HepG2 (cell line): ENCODE results near the gene IPP. TPM values are rescaled to one million over a fixed set of nuclear protein-coding genes. Genes with fewer than 3 reads are reported as not detected.

Experiments used
- ARNTL ChIP-seq: sonication (generic); formaldehyde crosslinking; IDR thresholded peaks from 2 replicates; pipeline ENCODE4 v1.4.0; 2020; ENCODE audit warnings: mild to moderate bottlenecking, missing genetic modification reagents
- ELF1 ChIP-seq: sonication (generic); formaldehyde crosslinking; IDR thresholded peaks from 2 replicates; pipeline ENCODE4 v1.4.0; 2020; ENCODE audit warnings: missing genetic modification reagents
- ETV5 ChIP-seq: IDR thresholded peaks from 2 replicates; pipeline ENCODE4 v1.6.1; 2018; ENCODE audit warnings: missing biosample characterization, missing genetic modification reagents, inconsistent platforms, borderline replicate concordance
- EZH2 ChIP-seq: conservative IDR thresholded peaks from 2 replicates; pipeline ENCODE4 v1.6.1; 2012; ENCODE audit warnings: mild to moderate bottlenecking, low read depth, low read length, moderate library complexity
- FOXK2 ChIP-seq: fragments of 450-650 bp; IDR thresholded peaks from 2 replicates; pipeline ENCODE4 v1.6.1; 2016
- HOXA3 ChIP-seq: sonication (generic); formaldehyde crosslinking; IDR thresholded peaks from 2 replicates; pipeline ENCODE4 v1.5.0; 2020; ENCODE audit warnings: missing genetic modification reagents
- MBD4 ChIP-seq: IDR thresholded peaks from 2 replicates; pipeline ENCODE4 v1.6.1; 2012; ENCODE audit warnings: low read length, inconsistent platforms, borderline replicate concordance
- MTF2 ChIP-seq: sonication (generic); formaldehyde crosslinking; IDR thresholded peaks from 2 replicates; pipeline ENCODE4 v1.5.0; 2020; ENCODE audit warnings: missing genetic modification reagents, borderline replicate concordance
- REPIN1 ChIP-seq: sonication (generic); formaldehyde crosslinking; IDR thresholded peaks from 2 replicates; pipeline ENCODE4 v1.8.0; 2022; ENCODE audit warnings: missing genetic modification reagents, low read depth, mild to moderate bottlenecking, borderline replicate concordance
- RNF2 ChIP-seq: fragments of 450-650 bp; conservative IDR thresholded peaks from 2 replicates; pipeline ENCODE4 v1.6.1; 2016; ENCODE audit warnings: low read depth
- SRF ChIP-seq: IDR thresholded peaks from 2 replicates; pipeline ENCODE4 v1.6.1; 2011; ENCODE audit warnings: mild to moderate bottlenecking, low read depth, low read length, moderate library complexity
- SRSF1 ChIP-seq: fragments of 200-400 bp; formaldehyde crosslinking; optimal IDR thresholded peaks from 2 replicates; pipeline ENCODE3; 2017; ENCODE audit warnings: mild to moderate bottlenecking, low read depth, low read length, moderate library complexity
- SRY ChIP-seq: sonication (generic); formaldehyde crosslinking; IDR thresholded peaks from 2 replicates; pipeline ENCODE4 v1.8.0; 2022; ENCODE audit warnings: mild to moderate bottlenecking, missing genetic modification reagents
- ZNF331 ChIP-seq: sonication (generic); formaldehyde crosslinking; IDR thresholded peaks from 2 replicates; pipeline ENCODE4 v1.4.0; 2020; ENCODE audit warnings: missing genetic modification reagents
- ZNF468 ChIP-seq: sonication (generic); formaldehyde crosslinking; IDR thresholded peaks from 2 replicates; pipeline ENCODE4 v1.8.0; 2022; ENCODE audit warnings: mild to moderate bottlenecking, moderate library complexity, missing genetic modification reagents
- polyA plus RNA-seq, 8 experiments: library from polyadenylated mRNA; depleted of rRNA in 3 of 8; stranded (reverse) in 7 of 8; unstranded in 1 of 8; fragments of >200 nt; fragmentation: Illumina TruSeq in 4 of 8; extraction: Trizol in 4 of 8; gene quantifications; 2 replicates each; pipeline versions ENCODE4 v1.2.1 to v1.2.3, GENCODE V29; 2011 to 2016; ENCODE audit warnings: low read depth in 4 of 8, missing spikeins in 1 of 8, mixed read lengths in 1 of 8; ENCODE audit not compliant: insufficient read depth in 1 of 8
- total RNA-seq, 5 experiments: library from RNA; depleted of rRNA; stranded (reverse); fragments of >200 nt; fragmentation: Illumina TruSeq; extraction: Trizol; gene quantifications; 2 replicates each; pipeline ENCODE4 v1.2.3, GENCODE V29; 2016; ENCODE audit warnings: low read depth in 1 of 5
- TF ChIP-seq, protein P1 (sequence below): sonication (generic); formaldehyde crosslinking; IDR thresholded peaks from 2 replicates; pipeline ENCODE4 v1.4.0; 2020; ENCODE audit warnings: missing genetic modification reagents
- TF ChIP-seq, protein P2 (sequence below): sonication (generic); formaldehyde crosslinking; IDR thresholded peaks from 2 replicates; pipeline ENCODE4 v1.8.1; 2023; ENCODE audit warnings: mild to moderate bottlenecking, moderate library complexity, missing genetic modification reagents
- TF ChIP-seq, protein P3 (sequence below), 2 experiments: sonication (generic) in 1 of 2; formaldehyde crosslinking in 1 of 2; IDR thresholded peaks; 2 replicates each; pipeline versions ENCODE4 v1.4.0 to v1.6.1; 2016 to 2020; ENCODE audit warnings: borderline replicate concordance in 1 of 2, low read depth in 1 of 2, mild to moderate bottlenecking in 1 of 2, missing genetic modification reagents in 1 of 2

The IPP gene
- total and polyA plus RNA-seq, 2 of the 13 experiments (the other 11 are each of a cell fraction or from before 2014, with no cell fraction given), result 3.0 to 9.7 TPM

DNA sequence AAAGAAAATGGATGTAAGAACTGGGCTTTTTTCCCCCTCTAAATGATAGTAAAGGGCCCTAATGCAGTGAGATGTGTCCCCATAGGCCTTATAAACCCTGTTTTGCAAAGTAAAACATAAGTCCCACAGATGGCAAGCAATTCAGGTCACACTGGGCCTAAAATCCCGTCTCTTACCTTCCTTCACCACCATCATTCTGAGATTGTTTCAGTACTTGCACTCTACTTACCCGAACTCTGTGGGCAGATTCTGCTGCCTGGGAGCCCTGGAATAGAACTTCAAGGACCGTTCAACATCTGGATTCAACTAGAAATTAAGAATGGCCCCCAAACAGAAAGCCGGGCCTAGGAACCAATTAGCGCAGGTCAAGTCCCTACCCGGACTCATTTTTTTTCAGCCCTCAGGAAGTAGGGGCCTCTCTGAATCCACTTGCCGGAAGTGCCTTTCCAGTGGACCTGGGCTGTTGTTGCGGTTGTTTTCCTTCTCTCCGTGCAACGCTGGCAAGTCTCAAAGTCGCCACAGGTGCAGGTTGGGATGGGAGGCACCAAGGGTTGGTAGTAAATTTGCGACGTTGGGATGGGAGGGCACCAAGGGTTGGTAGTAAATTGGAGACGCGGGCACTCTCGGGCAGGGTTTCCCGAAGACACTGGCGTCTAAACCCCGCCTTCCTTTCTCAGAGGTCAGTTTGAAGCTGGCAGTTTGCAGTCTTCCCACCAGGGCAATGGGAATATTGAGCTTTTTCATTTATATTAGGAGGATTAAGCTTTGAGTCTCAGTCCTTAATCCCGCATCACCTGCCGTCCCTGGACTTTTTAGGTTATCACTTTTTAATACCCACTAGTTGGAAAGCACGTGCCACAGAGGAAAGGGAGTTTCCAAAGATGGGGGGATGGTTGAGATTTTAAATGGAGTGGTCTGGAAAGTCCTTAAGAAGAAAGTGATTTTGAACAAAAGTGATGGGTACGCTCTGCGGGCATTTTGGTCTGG lies 62.4 kb downstream of the IPP start, which contains the start of gene TMEM69 (continued):
- TF ChIP-seq, protein P1, sequence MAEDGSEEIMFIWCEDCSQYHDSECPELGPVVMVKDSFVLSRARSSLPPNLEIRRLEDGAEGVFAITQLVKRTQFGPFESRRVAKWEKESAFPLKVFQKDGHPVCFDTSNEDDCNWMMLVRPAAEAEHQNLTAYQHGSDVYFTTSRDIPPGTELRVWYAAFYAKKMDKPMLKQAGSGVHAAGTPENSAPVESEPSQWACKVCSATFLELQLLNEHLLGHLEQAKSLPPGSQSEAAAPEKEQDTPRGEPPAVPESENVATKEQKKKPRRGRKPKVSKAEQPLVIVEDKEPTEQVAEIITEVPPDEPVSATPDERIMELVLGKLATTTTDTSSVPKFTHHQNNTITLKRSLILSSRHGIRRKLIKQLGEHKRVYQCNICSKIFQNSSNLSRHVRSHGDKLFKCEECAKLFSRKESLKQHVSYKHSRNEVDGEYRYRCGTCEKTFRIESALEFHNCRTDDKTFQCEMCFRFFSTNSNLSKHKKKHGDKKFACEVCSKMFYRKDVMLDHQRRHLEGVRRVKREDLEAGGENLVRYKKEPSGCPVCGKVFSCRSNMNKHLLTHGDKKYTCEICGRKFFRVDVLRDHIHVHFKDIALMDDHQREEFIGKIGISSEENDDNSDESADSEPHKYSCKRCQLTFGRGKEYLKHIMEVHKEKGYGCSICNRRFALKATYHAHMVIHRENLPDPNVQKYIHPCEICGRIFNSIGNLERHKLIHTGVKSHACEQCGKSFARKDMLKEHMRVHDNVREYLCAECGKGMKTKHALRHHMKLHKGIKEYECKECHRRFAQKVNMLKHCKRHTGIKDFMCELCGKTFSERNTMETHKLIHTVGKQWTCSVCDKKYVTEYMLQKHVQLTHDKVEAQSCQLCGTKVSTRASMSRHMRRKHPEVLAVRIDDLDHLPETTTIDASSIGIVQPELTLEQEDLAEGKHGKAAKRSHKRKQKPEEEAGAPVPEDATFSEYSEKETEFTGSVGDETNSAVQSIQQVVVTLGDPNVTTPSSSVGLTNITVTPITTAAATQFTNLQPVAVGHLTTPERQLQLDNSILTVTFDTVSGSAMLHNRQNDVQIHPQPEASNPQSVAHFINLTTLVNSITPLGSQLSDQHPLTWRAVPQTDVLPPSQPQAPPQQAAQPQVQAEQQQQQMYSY (CRISPR knock-in tag), result 0 out of 2 replicates have a peak, but pooled peaks have one; percentile 34
- peak; percentile 47; the same call in 1 of the 2 replicates for TF ChIP-seq ZNF331
- 0 out of 2 replicates have a peak, but pooled peaks have one; percentile 46 for TF ChIP-seq ZNF468
- no peak for TF ChIP-seq RNF2
- peak; percentile 87 for TF ChIP-seq HOXA3 (CRISPR knock-in tag)
- peak; percentile 86 for TF ChIP-seq FOXK2
- TF ChIP-seq MTF2 (CRISPR knock-in tag), result peak; percentile 66; the same call in 1 of the 2 replicates
- TF ChIP-seq MBD4, result no peak
- no peak for TF ChIP-seq SRSF1
- peak; percentile 54; the same call in 1 of the 2 replicates for TF ChIP-seq ETV5 (CRISPR knock-in tag)
- TF ChIP-seq ELF1 (CRISPR knock-in tag), result peak; percentile 84
- TF ChIP-seq SRF, result peak; percentile 56; the same call in 1 of the 2 replicates
- TF ChIP-seq, protein P2, sequence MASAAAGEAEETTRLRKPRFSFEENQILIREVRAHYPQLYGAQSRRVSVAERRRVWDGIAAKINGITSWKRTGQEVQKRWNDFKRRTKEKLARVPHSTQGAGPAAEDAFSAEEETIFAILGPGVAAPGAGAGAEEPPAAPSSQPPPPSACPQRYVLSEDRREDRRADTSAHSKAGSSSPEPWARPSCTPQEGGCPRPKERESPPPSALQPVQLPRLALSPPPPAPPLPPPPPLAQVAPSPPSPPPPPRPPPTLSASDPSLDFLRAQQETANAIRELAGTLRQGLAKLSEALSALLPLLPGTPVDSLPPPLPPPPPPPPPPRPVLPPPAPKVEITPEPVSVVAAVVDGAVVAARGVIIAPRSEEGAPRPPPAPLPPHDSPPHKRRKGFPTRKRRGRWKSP (CRISPR knock-in tag), result no peak
- TF ChIP-seq REPIN1 (CRISPR knock-in tag), result peak; percentile 76; the same call in 1 of the 2 replicates
- TF ChIP-seq SRY (CRISPR knock-in tag), result peak; percentile 15; the same call in 1 of the 2 replicates
- TF ChIP-seq, protein P3, sequence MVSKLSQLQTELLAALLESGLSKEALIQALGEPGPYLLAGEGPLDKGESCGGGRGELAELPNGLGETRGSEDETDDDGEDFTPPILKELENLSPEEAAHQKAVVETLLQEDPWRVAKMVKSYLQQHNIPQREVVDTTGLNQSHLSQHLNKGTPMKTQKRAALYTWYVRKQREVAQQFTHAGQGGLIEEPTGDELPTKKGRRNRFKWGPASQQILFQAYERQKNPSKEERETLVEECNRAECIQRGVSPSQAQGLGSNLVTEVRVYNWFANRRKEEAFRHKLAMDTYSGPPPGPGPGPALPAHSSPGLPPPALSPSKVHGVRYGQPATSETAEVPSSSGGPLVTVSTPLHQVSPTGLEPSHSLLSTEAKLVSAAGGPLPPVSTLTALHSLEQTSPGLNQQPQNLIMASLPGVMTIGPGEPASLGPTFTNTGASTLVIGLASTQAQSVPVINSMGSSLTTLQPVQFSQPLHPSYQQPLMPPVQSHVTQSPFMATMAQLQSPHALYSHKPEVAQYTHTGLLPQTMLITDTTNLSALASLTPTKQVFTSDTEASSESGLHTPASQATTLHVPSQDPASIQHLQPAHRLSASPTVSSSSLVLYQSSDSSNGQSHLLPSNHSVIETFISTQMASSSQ (IDR thresholded peaks at IDR 0.05; ENCODE audit: low read depth), result no peak
- TF ChIP-seq, protein P3 (CRISPR knock-in tag; IDR thresholded peaks at IDR 0.05; ENCODE audit: borderline replicate concordance), result no peak
- TF ChIP-seq EZH2, result no peak
- TF ChIP-seq ARNTL (CRISPR knock-in tag), result 0 out of 2 replicates have a peak, but pooled peaks have one; percentile 53
